UCSD-AML1 (cell line): ENCODE results near the gene AIP.

ENCODE experiments used
- DNase-seq: peaks from one replicate; lab custom pipeline; 2025; ENCODE audit not compliant: unreplicated experiment; lab: John Stamatoyannopoulos, UW

AIP gene

DNA sequence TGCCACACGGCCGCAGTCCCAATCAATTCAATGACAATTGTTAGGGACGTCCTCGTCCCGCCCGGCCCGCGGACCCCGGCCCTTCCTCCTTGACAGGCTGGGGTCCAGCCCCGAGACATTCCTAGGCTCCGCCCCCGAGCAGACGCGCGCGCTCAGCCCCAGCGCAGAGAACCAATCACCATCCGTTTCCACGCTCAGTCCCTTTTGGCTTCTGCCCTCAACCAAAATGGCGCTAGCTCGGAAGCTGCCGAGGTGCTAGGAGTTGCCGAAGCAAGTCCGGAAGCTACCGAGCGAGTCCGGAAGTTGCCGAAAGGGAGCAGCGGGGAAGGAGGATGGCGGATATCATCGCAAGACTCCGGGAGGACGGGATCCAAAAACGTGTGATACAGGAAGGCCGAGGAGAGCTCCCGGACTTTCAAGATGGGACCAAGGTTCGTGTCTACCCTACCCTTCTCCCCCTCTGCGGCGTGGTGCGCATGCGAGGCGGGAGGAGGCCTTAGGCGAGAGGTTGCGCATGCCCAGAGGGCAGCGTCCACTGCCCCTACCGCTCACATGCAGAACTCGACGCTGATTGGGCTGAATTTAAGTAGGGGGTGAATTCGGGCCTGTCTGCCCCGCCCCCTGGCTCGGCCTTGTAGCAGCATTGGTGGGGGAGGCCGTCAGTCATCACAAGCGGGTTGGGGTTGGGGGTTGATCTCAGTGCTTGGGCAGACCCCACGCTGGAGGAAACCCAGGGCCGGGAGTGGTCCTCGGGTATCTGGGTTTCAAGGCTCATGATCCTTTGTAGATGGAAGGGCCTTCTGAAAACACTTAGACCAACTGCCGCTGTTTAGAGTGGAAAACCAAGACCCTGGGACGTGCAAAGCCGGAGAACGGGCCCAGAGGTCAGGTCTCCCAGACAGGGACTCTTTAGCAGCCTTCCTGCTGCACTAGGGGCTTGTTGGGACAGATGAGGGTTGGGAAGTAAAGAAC is at the start of gene AIP:
Gene AIP, plus strand, starts transcription at position 200 of the 972 bp plus-strand sequence. Its CDS starts 133 bp downstream, at position 333.
- DNase-seq, result peak; percentile 97

DNA sequence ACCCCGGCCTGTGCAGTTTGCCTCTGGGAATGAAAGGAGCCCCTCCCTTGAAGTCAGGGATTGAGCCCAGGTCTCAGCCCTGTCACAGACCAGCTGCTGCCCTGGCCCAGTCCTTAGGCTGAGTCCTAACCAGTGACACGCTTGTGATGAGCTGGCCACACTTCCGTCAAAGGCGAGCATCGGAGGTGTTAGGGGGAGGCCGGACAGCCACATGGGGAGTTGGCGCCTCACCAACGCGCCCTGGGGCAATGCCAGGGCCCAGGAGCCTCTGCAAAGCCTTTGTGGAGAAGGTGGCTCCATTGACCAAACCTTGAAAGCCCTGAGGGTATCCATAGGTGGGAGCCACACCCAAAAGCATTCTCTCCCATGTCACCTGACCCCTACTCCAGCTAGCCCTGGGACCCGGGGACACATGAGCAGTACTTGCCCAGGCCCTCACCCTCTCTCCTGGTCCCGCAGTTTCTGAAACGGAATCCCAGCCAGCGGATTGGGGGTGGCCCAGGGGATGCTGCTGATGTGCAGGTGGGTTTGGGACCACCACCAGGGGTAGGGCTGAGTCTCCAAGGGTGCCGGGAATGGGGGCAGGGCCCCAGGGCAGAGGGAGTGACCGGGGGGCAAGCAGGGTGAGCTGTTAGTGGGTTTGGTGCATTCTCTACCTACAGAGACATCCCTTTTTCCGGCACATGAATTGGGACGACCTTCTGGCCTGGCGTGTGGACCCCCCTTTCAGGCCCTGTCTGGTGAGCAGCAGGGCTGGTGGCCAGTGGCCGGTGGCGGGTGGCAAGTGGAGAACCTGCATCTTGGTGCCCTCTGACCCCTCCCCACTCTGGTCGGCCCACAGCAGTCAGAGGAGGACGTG is 49.1 kb upstream of the AIP start:
- DNase-seq, result no peak

DNA sequence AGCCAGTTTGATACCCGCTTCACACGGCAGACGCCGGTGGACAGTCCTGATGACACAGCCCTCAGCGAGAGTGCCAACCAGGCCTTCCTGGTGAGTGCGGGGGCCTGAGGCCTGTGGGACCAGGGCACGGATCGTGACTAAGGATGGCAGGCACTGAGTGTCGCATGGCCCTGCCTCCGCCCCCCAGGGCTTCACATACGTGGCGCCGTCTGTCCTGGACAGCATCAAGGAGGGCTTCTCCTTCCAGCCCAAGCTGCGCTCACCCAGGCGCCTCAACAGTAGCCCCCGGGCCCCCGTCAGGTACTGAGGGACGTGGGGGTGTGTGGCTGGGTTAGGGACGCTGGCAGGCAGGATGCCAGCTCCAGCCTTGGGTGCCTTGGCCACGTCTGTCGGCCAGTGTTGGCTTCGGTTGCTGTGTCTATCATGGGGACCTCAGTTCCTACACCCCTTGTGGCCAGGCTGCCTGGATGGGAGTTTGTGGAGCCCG is 48.4 kb upstream of the AIP start:
- DNase-seq, result no peak

DNA sequence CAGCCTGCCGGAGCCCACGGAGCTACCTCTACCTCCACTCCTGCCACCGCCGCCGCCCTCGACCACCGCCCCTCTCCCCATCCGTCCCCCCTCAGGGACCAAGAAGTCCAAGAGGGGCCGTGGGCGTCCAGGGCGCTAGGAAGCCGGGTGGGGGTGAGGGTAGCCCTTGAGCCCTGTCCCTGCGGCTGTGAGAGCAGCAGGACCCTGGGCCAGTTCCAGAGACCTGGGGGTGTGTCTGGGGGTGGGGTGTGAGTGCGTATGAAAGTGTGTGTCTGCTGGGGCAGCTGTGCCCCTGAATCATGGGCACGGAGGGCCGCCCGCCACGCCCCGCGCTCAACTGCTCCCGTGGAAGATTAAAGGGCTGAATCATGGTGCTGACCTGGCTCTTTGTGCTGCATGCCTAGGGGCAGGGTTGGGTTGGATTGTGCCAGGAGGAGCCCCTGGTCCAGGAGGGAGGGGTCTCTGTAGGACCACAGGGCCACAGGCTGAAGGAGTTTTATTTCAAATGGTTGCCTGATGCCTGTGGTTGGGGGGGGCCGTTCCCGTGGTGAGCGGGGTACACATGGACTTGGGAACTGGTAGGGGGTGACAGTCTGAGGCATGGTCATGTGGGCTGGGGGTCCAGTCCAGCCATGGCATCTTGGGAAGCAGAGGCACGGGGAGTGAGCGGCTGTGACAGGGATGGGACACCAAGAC is 47.6 kb upstream of the AIP start:
- DNase-seq, result no peak

- no peak for DNase-seq
Observed at GRCh38 chr11:67435727-67436458, 46.9 kb upstream of the AIP start.

DNA sequence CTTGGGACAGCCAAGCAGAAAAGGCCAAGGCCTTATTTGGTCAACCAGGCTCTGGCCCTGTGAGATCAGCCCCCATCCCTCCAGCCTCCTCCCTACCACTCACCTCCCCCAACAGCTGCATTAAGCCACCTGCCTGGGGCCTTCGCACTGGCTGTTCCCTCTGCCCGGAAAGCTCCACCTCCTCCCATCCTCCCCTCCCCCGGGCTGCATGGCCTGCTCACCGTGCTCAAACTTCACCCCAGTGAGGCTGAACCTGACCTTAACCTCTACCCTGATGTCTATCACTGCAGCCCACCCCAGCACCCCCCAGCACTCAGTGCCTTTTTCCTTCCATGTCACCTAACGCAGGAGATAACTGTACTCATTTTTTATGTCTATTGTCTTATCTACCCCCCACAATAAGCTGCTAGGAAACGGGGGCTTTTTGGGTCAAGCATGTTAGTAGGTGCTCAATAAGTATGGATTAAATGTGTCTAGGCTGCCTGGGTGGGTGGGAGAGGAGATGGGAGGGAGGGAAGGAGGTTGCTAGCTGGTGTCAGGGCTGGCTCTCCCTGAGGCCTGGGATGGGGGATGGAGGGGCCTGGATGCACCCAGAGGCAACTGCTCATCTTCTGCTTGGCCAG is 46.3 kb upstream of the AIP start:
- DNase-seq, result peak; percentile 61

GRCh38 chr11:67437082-67437808 is 45.6 kb upstream of the AIP start, which contains the start of gene PTPRCAP:
Gene PTPRCAP, minus strand, starts transcription at chr11:67437682. Its CDS starts 63 bp downstream, at chr11:67437619.
- DNase-seq, result peak; percentile 82

DNA sequence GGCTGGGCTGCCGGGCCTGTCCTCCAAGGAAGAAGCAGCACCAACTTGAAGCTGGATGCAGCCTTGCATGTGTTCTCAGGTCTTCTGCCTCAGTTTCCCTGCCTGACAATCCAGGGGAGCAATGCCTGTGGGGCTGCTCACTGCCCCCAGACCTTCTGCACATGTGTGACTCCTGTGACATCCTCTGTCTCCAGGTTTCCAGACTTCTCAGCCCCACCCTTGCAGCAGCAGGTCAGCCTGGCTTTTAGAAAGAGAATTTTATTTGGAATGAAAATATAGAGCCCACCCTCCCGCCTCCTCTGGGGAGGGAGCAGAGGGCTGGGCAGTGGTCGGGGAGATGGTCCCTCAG is 45.0 kb upstream of the AIP start:
- DNase-seq, result no peak

DNA sequence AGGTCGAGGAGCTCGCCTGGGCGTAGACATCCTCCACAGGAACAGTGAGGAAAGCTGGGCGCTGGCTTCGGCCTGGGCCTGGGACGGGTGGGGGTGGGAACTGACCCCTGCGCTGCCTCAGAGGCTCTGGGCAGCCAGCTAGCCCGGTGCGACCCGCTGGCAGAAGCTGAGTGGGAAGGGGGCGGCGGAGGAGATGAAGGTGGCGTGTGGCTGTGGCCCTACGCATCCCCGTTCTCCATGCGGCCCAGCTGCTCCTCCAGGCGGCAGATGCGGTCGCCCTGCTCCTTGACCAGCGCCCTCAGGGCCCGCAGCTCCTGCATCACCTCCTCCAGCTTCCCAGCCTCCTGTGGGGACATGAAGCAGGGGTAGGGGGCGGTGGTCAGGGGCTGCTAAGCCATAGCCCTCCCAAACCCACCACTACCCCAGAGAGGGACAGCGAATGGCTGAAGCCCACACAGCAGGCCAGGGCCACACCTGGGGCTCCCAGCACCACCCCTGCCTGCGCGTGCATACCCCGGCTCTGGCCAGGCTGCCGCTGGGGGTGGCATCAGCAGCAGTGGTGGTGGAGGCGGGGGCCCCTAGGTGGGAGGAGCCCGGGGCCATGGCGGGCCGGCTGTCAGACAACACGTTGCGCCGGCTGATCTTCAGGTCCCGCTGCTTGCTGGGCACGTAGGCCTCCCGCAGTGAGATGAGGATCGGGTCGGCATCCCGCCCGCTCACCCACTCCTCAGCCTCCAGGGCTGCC is 44.5 kb upstream of the AIP start:
- no peak for DNase-seq

GRCh38 chr11:67439321-67440228 is 43.3 kb upstream of the AIP start:
- DNase-seq, result peak; percentile 71

DNA sequence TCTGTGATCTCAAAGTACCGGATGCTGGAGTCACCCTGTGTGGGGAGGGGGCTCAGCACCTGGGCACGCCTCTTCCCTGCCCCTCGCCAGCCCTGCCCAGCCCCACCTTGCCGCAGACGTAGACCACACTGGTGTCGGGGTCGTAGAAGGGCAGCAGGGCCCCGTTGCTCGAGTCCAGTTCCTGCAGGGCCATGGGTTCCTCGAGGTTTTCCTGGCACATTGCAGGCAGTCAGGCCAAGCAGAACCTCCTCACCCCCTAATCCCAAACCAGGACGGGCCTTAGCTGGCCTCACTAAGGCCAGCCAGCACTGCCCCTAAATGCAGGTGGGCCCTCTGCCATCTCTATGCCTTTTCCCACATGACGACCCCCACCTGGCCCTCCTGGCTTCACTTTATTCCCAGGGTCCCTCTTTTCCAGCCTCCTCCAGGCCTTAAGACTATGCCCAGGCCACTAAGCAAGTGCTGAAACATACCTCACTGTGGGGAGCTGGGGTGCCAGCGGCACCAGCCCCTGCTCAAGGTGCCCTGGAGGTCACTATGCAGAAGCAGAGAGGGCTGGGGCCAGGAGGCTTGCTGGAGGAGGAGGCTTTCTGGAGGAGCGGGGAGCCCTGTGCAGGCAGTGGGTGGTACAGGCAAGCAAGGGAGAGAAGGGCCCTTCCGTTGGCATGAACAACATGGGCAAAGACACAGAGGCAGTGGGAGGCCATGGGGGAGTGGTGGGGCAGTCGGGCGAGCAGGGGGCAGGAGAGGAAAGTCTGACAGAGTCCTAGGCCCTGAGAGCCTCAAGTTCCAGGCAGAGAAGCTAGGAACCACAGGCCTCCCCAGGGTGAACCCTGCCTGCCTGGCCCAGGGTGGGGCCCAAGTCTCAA is 42.4 kb upstream of the AIP start:
- DNase-seq, result no peak

DNA sequence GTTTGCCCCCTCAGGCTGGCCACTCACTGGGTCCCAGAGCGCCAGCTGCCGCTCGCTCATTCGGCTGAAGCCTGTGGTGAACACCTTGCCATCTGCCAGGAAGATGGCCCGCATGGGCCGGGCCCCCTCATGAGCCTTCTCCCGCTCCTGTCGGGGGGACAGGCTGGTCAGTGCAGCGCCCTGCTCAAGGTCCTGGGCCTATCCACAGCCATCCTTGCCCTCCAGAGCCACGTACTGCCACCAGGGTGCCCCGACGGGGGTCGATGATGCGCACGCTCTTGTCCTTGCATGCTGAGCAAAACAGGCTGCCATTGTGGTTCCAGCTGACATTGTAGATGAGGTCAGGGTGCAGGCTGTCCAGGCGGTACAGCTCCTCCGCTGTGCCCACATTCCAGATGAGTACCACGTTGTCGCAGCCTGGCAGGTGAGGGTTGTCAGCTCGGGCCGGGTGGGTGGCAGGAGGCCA is 41.7 kb upstream of the AIP start:
- no peak for DNase-seq

DNA sequence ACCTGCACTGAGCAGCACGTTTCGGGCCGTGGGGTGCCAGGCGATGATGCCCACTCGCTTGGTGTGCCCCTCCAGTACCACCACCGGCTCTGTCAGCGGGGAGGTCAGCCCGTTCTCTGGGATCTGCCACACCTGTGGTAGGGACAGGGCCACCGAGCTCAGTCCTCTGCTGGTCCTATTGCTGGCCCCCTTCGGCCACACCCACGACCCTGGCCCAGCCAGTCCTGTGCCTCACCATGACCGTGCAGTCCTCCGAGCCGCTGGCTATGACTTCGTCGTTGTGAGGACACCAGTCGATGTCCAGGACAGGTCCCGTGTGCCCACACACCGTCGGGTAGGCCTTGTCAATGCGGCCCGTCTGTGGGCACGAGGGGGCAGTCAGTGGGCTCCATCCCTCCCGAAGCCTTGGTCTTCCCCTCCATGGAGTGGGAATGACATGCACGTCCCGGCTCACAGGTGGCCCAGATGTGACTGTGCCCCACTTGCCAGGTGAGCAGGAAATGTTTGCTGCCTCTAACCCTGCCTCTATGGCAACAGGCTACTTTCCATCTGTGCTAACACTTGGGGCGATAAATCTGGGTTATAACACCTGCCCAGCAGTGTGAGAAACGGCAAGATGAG is 41.0 kb upstream of the AIP start:
- no peak for DNase-seq

DNA sequence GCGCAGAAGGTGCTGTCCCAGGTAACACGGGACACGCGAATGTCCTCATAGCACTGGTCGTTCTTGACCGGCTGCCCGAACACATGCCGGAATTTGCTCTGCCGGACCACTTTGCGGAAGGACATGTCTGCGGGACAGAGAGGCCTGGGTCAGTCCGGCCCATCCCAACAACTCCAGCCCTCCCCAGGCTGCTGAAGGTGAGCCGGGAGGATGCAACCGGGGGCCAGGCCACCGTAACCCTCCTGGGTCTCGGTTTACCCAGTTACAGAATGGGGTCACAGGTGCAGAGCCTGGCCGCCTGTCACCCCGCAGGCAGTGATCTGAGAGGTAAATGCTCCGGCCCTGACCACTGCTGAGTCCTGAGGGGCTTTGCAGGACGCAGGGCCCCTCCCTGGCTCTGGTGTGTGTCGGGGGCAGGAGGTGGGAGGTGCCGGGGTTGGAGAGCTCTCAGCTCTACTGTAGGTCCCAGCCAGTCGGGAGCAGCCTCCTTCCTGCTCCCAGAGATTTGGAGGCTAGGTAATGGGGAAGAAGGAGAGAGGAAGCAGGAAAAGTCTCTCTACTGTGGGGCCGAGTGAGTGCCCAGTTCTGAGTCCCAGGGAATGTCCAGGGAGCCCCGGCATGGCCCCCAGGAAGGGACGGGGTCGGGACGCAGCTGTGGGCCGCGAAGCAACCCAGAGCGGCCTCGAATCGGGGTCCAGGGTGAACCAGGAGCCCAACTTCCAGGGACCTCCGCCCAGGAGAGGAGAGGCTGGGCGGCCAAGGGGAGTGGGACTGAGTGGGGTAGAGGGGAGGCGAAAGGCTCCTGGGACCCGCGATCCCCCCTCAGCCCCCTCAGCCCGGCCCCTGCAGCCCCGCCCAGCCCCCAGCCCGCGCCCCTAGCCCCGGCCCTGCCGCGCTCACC is 40.1 kb upstream of the AIP start:
- DNase-seq, result no peak

GRCh38 chr11:67445515-67445914 is 37.3 kb upstream of the AIP start:
- no peak for DNase-seq
